GM12874 (cell line): Measurements from ENCODE around the gene IL1R1.

Experiments
- TF ChIP-seq, protein P1 (sequence below): IDR thresholded peaks from 2 replicates; pipeline ENCODE4 v1.5.1; 2011; ENCODE audit warnings: low read depth, mild to moderate bottlenecking, control low read depth, low read length, moderate library complexity; ENCODE audit not compliant: insufficient read depth

IL1R1 gene, protein sequence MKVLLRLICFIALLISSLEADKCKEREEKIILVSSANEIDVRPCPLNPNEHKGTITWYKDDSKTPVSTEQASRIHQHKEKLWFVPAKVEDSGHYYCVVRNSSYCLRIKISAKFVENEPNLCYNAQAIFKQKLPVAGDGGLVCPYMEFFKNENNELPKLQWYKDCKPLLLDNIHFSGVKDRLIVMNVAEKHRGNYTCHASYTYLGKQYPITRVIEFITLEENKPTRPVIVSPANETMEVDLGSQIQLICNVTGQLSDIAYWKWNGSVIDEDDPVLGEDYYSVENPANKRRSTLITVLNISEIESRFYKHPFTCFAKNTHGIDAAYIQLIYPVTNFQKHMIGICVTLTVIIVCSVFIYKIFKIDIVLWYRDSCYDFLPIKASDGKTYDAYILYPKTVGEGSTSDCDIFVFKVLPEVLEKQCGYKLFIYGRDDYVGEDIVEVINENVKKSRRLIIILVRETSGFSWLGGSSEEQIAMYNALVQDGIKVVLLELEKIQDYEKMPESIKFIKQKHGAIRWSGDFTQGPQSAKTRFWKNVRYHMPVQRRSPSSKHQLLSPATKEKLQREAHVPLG

GRCh38 chr2:102141970-102142828 is at the start of gene IL1R1:
IL1R1 (plus strand) TSS chr2:102142746; CDS start chr2:102157725, 14,979 bp downstream.
- TF ChIP-seq, protein P1, sequence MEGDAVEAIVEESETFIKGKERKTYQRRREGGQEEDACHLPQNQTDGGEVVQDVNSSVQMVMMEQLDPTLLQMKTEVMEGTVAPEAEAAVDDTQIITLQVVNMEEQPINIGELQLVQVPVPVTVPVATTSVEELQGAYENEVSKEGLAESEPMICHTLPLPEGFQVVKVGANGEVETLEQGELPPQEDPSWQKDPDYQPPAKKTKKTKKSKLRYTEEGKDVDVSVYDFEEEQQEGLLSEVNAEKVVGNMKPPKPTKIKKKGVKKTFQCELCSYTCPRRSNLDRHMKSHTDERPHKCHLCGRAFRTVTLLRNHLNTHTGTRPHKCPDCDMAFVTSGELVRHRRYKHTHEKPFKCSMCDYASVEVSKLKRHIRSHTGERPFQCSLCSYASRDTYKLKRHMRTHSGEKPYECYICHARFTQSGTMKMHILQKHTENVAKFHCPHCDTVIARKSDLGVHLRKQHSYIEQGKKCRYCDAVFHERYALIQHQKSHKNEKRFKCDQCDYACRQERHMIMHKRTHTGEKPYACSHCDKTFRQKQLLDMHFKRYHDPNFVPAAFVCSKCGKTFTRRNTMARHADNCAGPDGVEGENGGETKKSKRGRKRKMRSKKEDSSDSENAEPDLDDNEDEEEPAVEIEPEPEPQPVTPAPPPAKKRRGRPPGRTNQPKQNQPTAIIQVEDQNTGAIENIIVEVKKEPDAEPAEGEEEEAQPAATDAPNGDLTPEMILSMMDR = no peak

DNA sequence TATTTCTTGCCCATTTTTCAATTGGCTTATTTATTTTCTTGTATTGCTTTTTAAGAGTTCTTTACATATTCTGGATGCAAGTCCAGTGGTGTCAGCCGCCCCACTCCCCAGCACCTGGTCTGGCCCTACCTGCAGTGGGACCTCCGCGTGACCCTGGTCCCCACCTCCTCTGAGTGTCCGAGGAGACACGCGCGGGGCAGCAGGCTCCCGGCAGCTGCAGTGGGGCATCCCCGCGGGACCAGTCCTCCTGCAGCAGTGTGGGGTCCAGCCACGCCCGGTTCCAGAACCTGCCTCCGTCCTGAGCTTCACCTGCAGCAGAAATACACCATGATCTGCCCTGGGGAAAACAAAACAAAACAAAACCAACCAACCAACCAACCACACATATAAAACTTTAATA is 48.9 kb upstream of the IL1R1 start:
- TF ChIP-seq, protein P1 = no peak

DNA sequence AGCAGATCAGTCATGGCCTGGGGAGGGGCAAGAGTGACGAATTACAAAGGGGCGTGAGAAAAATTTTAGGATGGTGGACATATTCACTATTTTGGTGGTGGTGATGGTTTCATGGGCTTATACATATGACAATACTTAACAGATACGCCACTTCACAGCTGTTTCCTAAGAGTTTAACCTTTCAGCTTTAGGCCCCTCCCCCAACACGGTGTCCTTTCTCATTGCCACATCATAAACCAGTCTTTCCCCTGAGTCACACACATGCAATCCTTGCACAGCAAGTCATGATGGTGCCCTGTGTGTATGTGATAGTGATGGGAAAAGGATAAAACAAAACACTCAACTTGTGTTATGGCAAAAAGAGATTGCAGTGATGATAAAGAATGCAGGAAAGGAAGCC is 47.6 kb upstream of the IL1R1 start:
- TF ChIP-seq, protein P1 = no peak

- TF ChIP-seq, protein P1 = no peak
Observed at GRCh38 chr2:102096103-102096502, 46.4 kb upstream of the IL1R1 start.

DNA sequence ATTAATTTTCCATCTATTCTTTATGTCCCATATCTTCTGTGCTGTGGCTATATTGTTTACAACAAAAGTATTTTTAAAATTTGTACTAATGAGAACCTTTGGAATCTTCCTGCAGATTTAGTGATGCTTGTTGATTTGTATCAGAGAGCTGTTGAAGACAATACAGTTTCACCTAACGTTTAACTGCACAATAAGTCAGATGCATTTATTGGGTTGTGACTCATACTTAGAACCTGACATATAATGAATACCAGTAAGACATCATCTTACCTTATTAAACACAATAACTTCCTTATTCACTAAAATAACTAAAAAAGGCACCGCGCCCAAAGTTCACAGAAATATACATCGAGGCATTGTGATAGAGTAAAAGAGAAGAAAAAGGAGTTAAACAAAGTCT is 43.8 kb upstream of the IL1R1 start:
- TF ChIP-seq, protein P1 = no peak

DNA sequence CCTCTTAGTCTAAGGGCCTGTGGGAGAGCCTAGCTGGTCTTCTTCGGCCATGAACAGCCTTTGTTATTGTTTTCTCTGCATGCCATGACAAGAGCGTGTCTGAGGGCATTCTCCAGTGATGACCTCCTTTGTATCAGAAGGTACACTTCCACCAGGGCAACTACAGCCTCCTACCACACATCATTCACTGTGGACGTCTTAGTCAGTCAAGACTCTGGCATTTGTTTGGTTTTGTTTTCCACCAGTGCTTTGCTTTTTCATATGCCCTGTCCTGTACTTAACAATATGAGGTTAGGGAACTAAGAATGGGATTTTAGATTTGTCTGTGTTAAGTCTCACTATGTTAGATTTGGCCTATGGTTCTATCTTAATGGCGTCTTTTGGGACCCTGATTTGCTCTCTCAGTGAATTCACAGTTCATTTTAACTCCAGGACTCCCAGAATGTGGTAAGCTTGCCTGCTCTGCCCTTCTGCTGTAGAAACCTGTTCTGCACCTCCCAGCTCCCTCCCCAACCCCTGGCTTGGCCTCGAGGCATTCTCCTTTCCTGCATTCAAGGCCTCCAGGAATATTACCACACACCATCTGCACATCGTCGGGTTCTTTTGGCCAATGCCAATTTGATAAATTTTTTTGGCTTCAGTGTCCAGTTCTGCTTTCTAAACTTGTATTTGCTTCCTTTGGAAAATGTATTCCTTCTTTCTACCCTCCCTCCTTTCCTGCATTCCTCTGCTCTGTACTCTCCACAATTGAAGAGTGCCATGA is 42.8 kb upstream of the IL1R1 start:
- TF ChIP-seq, protein P1 = no peak
